Gastrocnemius medialis (tissue), 4 donors: ENCODE measurements around the gene SLC25A1.

Experiments
- CTCF ChIP-seq, 5 experiments: fragments of 450-650 bp in 3 of 5; fragments of 200-600 bp in 2 of 5; sonication (generic) in 2 of 5; IDR thresholded peaks in 4 of 5; conservative IDR thresholded peaks in 1 of 5; 1 replicate in 4 of 5; 2 replicates in 1 of 5; pipeline ENCODE4 v1.5.1; 2016 to 2019; ENCODE audit warnings: antibody characterized with exemption in 5 of 5, mild to moderate bottlenecking in 3 of 5, moderate library complexity in 3 of 5
- POLR2A ChIP-seq, 2 donors: fragments of 450-650 bp; IDR thresholded peaks; one replicate each; pipeline ENCODE4 v1.6.1; 2017; ENCODE audit warnings: antibody characterized with exemption in 2 of 2, mild to moderate bottlenecking in 2 of 2, moderate library complexity in 2 of 2

- TF ChIP-seq POLR2A (IDR thresholded peaks at IDR 0.05) (no peak), CTCF (IDR thresholded peaks at IDR 0.05 in 4 of 5, conservative IDR thresholded peaks at IDR 0.05 in 1 of 5) (no peak)
Measured at GRCh38 chr22:19151329-19152191, 27.0 kb downstream of the SLC25A1 start.
